Measurements from ENCODE around the gene OR4B1. TPM values are rescaled to one million over a fixed set of nuclear protein-coding genes. Genes with fewer than 3 reads are reported as not detected.

OR4B1 gene
- total RNA-seq, 1 experiment from 2014 or later: not detected

DNA sequence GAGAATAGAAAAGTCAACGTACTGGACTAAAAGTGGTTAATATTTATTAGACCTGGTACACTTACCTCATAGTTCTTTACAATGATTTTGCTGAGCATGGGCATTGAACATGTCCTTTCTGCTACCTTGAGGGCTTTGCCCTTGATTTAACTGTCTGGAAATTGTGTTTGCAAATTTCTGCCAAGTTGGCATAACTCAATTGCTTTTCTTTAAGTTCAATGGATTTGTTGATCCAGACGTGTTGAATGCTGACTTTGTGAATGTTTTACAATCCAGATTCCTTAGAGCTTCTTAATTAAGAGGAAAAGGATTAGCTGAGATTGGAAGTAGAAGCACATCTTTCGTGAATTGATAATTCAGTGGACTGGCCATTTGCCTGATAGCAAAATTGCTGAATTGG lies 21.1 kb downstream of the OR4B1 start:
- ChIA-PET POLR2A (no interaction called here), CTCF (no interaction called here)
- Mint-ChIP-seq H3K27me3 (ENCODE audit: insufficient read depth, unreplicated experiment) (no peaks in the 10 kb centered on the region), H3K27ac (ENCODE audit: low read depth, unreplicated experiment) (no peak overlapping the region), H3K4me3 (ENCODE audit: unreplicated experiment) (no peak overlapping the region), H3K36me3 (ENCODE audit: insufficient read depth, unreplicated experiment) (no peaks in the 10 kb centered on the region), H3K4me1 (ENCODE audit: insufficient read depth, unreplicated experiment) (no peaks in the 10 kb centered on the region), H3K9me3 (ENCODE audit: unreplicated experiment) (peaks cover 21% of the 10 kb centered on the region)
- DNase-seq (ENCODE audit: unreplicated experiment): no peak
- no TSS peak for BruUV-seq (replicated peaks)
- TF ChIP-seq, protein P1, sequence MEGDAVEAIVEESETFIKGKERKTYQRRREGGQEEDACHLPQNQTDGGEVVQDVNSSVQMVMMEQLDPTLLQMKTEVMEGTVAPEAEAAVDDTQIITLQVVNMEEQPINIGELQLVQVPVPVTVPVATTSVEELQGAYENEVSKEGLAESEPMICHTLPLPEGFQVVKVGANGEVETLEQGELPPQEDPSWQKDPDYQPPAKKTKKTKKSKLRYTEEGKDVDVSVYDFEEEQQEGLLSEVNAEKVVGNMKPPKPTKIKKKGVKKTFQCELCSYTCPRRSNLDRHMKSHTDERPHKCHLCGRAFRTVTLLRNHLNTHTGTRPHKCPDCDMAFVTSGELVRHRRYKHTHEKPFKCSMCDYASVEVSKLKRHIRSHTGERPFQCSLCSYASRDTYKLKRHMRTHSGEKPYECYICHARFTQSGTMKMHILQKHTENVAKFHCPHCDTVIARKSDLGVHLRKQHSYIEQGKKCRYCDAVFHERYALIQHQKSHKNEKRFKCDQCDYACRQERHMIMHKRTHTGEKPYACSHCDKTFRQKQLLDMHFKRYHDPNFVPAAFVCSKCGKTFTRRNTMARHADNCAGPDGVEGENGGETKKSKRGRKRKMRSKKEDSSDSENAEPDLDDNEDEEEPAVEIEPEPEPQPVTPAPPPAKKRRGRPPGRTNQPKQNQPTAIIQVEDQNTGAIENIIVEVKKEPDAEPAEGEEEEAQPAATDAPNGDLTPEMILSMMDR (IDR thresholded peaks at IDR 0.05; ENCODE audit: unreplicated experiment): no peak
- intact Hi-C loops (cut with micrococcal nuclease): no loop called here

DNA sequence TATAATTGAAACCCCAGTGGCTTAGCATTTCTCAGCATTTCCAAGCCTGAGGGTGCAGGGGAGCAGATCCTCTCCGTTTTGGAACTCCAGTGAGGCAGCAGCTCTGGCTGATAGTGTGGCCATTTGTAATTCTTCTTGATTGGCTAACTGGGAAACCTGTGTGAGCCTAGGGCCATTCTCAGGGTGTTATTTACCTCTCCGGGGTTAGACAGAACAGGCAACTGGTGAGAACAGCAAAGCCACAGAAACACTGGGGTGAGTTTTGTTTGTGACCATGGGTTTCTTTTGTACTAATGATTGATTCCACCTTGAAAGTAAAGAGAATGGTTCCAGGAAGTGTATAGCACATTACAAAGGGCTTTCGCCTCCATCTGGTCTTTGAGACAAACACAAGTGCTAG lies 25.9 kb downstream of the OR4B1 start:
- DNase-seq (ENCODE audit: unreplicated experiment): no peak
- ChIA-PET POLR2A (no interaction called here), CTCF (no interaction called here)
- H3K4me1 Mint-ChIP-seq (ENCODE audit: insufficient read depth, unreplicated experiment): no peaks in the 10 kb centered on the region
- intact Hi-C loops (cut with micrococcal nuclease): no loop called here
- no peaks in the 10 kb centered on the region for H3K27me3 Mint-ChIP-seq (ENCODE audit: insufficient read depth, unreplicated experiment)
- no peak overlapping the region for H3K27ac Mint-ChIP-seq (ENCODE audit: low read depth, unreplicated experiment)
- BruUV-seq (replicated peaks): no TSS peak
- H3K4me3 Mint-ChIP-seq (ENCODE audit: unreplicated experiment): no peak overlapping the region
- TF ChIP-seq, protein P1 (IDR thresholded peaks at IDR 0.05; ENCODE audit: unreplicated experiment): no peak
- H3K9me3 Mint-ChIP-seq (ENCODE audit: unreplicated experiment): peaks cover 30% of the 10 kb centered on the region
- no peaks in the 10 kb centered on the region for H3K36me3 Mint-ChIP-seq (ENCODE audit: insufficient read depth, unreplicated experiment)

DNA sequence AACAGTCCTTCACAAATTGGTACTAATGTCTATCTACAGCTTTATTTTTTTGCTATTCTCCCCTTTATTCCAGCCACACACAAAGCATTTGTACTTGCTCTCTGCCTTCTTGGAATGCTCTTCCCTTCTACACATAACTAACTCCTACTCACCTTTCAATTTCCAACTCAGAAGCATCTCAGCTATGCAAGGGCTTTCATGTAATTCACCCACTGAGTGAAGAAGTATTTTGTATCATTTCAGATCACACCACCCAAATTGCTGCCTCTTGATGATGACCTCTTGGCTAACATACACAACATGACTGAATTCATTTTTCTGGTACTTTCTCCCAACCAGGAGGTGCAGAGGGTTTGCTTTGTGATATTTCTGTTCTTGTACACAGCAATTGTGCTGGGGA lies 28.2 kb downstream of the OR4B1 start, which contains the start of gene OR4X2:
OR4X2 (plus strand) TSS at position 301 of the 400 bp plus-strand sequence; CDS start at position 301, 0 bp downstream.
- Mint-ChIP-seq H3K27ac (ENCODE audit: low read depth, unreplicated experiment) (no peak within 1 kb of the TSS), H3K4me3 (ENCODE audit: unreplicated experiment) (no peak within 1 kb of the TSS), H3K4me1 (ENCODE audit: insufficient read depth, unreplicated experiment) (no peaks in the 10 kb centered on the region), H3K27me3 (ENCODE audit: insufficient read depth, unreplicated experiment) (no peaks in the 10 kb centered on the region), H3K36me3 (ENCODE audit: insufficient read depth, unreplicated experiment) (no peaks in the 10 kb centered on the region), H3K9me3 (ENCODE audit: unreplicated experiment) (peaks cover 30% of the 10 kb centered on the region)
- no peak for DNase-seq (ENCODE audit: unreplicated experiment)
- BruUV-seq (replicated peaks): no TSS peak
- ChIA-PET POLR2A (no interaction called here), CTCF (interaction anchor here (0.7 to 1.1 kb wide), 2 partner anchors 19 to 559 kb away, joined by 3 read pairs; partner anchors contain the start of gene OR4X1)
- intact Hi-C loops (cut with micrococcal nuclease): no loop called here
- TF ChIP-seq, protein P1 (IDR thresholded peaks at IDR 0.05; ENCODE audit: unreplicated experiment): no peak

DNA sequence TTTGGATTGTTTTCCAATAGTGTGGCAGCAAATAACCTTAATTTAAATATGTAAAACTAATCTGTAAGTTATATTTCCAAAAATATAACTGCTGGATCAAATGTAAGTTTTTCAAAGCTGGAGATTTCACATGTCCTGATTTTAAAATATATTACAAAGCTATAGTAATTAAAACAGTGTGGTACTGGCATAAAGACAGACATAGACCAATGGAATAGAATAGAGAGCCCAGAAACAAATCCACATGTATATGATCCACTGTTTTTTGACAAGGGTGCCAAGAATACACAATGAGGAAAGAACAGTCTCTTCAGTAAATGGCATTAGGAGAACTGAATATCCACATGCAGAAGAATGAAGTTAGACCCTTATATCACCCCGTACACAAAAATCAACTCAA lies 32.3 kb downstream of the OR4B1 start:
- Mint-ChIP-seq H3K9me3 (ENCODE audit: unreplicated experiment) (peaks cover 13% of the 10 kb centered on the region), H3K36me3 (ENCODE audit: insufficient read depth, unreplicated experiment) (no peaks in the 10 kb centered on the region), H3K4me1 (ENCODE audit: insufficient read depth, unreplicated experiment) (no peaks in the 10 kb centered on the region), H3K27ac (ENCODE audit: low read depth, unreplicated experiment) (no peak overlapping the region), H3K4me3 (ENCODE audit: unreplicated experiment) (no peak overlapping the region), H3K27me3 (ENCODE audit: insufficient read depth, unreplicated experiment) (no peaks in the 10 kb centered on the region)
- DNase-seq (ENCODE audit: unreplicated experiment): no peak
- ChIA-PET POLR2A (no interaction called here), CTCF (no interaction called here)
- no TSS peak for BruUV-seq (replicated peaks)
- TF ChIP-seq, protein P1 (IDR thresholded peaks at IDR 0.05; ENCODE audit: unreplicated experiment): no peak
- intact Hi-C loops (cut with micrococcal nuclease): no loop called here

Measured in MCF 10A (cell line).